Adipocyte (in vitro differentiated cells): ENCODE data around the gene YAF2.

ENCODE experiments used
- DNase-seq: peaks from one replicate; pipeline ENCODE4 v3.0.0-alpha.2; 2015; ENCODE audit warnings: low read depth
- H3K27me3 ChIP-seq: replicated peaks from 2 replicates; pipeline ENCODE4 v1.7.0; 2013; ENCODE audit warnings: mild to moderate bottlenecking, low read length, moderate library complexity; ENCODE audit not compliant: control insufficient read depth, insufficient read depth
- H3K36me3 ChIP-seq: 2 replicates; pipeline ENCODE4 v1.7.0; 2013; ENCODE audit warnings: low read length, mild to moderate bottlenecking, moderate library complexity; ENCODE audit not compliant: control insufficient read depth, insufficient read depth, severe bottlenecking
- H3K4me1 ChIP-seq: 2 replicates; pipeline ENCODE4 v1.7.0; 2013; ENCODE audit warnings: mild to moderate bottlenecking, low read length, moderate library complexity; ENCODE audit not compliant: control insufficient read depth, insufficient read depth
- H3K4me3 ChIP-seq: 2 replicates; pipeline ENCODE4 v1.7.0; 2013; ENCODE audit warnings: mild to moderate bottlenecking, low read length, moderate library complexity
- H3K9ac ChIP-seq: 2 replicates; pipeline ENCODE4 v1.7.0; 2013; ENCODE audit warnings: mild to moderate bottlenecking, low read length, moderate library complexity
- H3K9me3 ChIP-seq: 2 replicates; pipeline ENCODE4 v1.7.0; 2013; ENCODE audit warnings: mild to moderate bottlenecking, low read length, moderate library complexity; ENCODE audit not compliant: control insufficient read depth

YAF2 gene

DNA sequence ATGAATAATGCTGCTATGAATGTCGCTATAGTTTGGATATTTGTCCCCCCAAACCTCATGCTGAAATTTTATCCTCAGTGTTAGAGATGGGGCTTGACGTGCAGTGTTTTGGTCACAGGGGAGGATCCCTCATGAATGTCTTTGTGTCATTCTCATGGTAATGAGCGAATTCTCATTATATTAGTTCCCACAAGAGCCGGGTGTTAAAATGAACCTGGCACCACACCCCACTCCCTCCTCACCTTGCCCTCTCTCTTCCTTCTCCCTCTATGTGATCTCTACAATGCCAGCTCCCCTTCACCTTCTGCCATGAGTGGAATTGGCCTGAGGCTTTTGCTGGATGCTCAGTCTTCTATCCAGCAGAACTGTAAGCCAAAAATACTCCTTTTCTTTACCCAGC is 37.5 kb upstream of the YAF2 start:
- no peaks in the 10 kb centered on the region for H3K27me3 ChIP-seq
- DNase-seq, result no peak

GRCh38 chr12:42273706-42274105 is 35.7 kb upstream of the YAF2 start:
- H3K4me1 ChIP-seq, result peaks cover 4% of the 10 kb centered on the region
- DNase-seq, result no peak
- no peaks in the 10 kb centered on the region for H3K9me3 ChIP-seq
- no peaks in the 10 kb centered on the region for H3K36me3 ChIP-seq
- H3K4me3 ChIP-seq, result no peak overlapping the region
- H3K9ac ChIP-seq, result no peak overlapping the region
- H3K27me3 ChIP-seq, result no peaks in the 10 kb centered on the region

More for the DNA sequence above, 37.5 kb upstream of the YAF2 start:
- Histone ChIP-seq H3K4me1 (peaks cover 4% of the 10 kb centered on the region), H3K9me3 (no peaks in the 10 kb centered on the region), H3K9ac (no peak overlapping the region), H3K36me3 (no peaks in the 10 kb centered on the region), H3K4me3 (no peak overlapping the region)

DNA sequence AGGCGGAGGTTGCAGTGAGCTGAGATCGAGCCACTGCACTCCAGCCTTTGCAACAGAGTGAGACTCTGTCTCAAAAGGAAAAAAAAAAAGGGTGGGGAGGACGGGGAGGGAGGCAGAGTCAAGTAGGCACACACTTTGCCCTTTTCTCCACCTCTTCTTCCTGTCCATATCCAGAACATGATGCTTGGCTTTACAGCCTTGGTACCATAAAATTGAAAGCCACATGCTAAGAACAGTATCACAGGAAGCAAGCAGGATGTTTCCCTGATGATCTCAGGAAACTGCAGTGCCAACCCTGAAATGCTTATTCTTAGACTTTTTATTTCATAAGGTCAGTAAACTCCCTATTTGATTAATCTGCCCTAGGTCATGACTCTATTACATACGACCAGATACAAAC is 32.5 kb upstream of the YAF2 start:
- no peak overlapping the region for H3K9ac ChIP-seq
- H3K36me3 ChIP-seq, result no peaks in the 10 kb centered on the region
- peaks cover 4% of the 10 kb centered on the region for H3K4me1 ChIP-seq
- H3K4me3 ChIP-seq, result no peak overlapping the region
- H3K27me3 ChIP-seq, result peaks cover 4% of the 10 kb centered on the region
- no peaks in the 10 kb centered on the region for H3K9me3 ChIP-seq
- DNase-seq, result no peak

GRCh38 chr12:42267413-42268190 is 29.6 kb upstream of the YAF2 start:
- Histone ChIP-seq H3K9me3 (no peaks in the 10 kb centered on the region), H3K27me3 (peaks cover 4% of the 10 kb centered on the region), H3K9ac (no peak overlapping the region), H3K4me1 (peaks cover 4% of the 10 kb centered on the region), H3K36me3 (no peaks in the 10 kb centered on the region), H3K4me3 (no peak overlapping the region)
- no peak for DNase-seq

GRCh38 chr12:42266579-42267230 is 28.7 kb upstream of the YAF2 start:
- H3K4me1 ChIP-seq, result peaks cover 4% of the 10 kb centered on the region
- no peak for DNase-seq
- H3K4me3 ChIP-seq, result no peak overlapping the region

DNA sequence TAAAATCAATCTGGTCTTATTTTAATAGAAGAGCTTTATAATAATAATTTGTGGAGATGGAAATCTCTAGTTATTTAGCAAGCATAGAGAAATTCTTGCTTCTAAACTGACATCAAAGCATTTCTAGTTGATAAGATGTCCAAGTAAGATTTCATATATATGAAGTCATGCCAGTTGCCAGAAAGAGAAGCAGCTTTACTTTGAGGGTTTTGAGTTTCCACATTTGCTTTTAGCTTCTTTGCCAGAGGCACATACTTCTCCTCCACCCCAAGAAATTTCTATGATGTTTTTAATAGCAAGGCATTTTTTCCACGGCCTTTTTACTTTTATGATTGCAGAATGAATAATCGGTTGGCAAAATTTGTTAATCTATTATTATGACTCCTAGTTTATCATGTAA is 24.2 kb upstream of the YAF2 start:
- Histone ChIP-seq H3K27me3 (peaks cover 4% of the 10 kb centered on the region), H3K9ac (no peak overlapping the region)

More at GRCh38 chr12:42266579-42267230, 28.7 kb upstream of the YAF2 start:
- H3K27me3 ChIP-seq, result peaks cover 4% of the 10 kb centered on the region
- H3K9me3 ChIP-seq, result no peaks in the 10 kb centered on the region
- H3K9ac ChIP-seq, result no peak overlapping the region
- H3K36me3 ChIP-seq, result no peaks in the 10 kb centered on the region

GRCh38 chr12:42261708-42262107 is 23.7 kb upstream of the YAF2 start:
- Histone ChIP-seq H3K9ac (no peak overlapping the region), H3K4me1 (no peaks in the 10 kb centered on the region), H3K36me3 (no peaks in the 10 kb centered on the region), H3K27me3 (peaks cover 2% of the 10 kb centered on the region), H3K9me3 (no peaks in the 10 kb centered on the region), H3K4me3 (no peak overlapping the region)
- DNase-seq, result no peak

More for the DNA sequence above, 24.2 kb upstream of the YAF2 start:
- Histone ChIP-seq H3K4me1 (no peaks in the 10 kb centered on the region), H3K9me3 (no peaks in the 10 kb centered on the region), H3K36me3 (no peaks in the 10 kb centered on the region), H3K4me3 (no peak overlapping the region)
- peak; percentile 53 for DNase-seq

DNA sequence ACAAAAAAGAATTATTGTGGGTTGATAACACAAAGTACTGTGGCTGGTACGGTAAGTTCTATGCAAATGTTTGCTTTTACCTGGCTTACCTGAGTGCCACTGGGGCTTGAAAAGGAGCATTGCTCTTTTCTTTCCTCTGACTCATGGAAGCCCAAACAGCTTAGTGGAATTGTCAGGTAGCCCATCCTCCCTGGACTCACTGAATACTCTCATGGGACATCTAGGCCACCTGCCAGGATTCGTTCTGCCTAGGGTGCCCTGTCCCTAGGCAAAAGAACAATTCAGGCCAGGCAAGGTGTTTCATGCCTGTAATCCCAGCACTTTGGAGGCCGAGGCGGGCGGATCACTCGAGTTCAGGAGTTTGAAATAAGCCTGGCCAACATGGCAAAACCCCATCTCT is 22.5 kb upstream of the YAF2 start:
- Histone ChIP-seq H3K4me3 (no peak overlapping the region), H3K27me3 (no peaks in the 10 kb centered on the region), H3K9ac (no peak overlapping the region), H3K36me3 (no peaks in the 10 kb centered on the region), H3K9me3 (no peaks in the 10 kb centered on the region), H3K4me1 (no peaks in the 10 kb centered on the region)
- no peak for DNase-seq

DNA sequence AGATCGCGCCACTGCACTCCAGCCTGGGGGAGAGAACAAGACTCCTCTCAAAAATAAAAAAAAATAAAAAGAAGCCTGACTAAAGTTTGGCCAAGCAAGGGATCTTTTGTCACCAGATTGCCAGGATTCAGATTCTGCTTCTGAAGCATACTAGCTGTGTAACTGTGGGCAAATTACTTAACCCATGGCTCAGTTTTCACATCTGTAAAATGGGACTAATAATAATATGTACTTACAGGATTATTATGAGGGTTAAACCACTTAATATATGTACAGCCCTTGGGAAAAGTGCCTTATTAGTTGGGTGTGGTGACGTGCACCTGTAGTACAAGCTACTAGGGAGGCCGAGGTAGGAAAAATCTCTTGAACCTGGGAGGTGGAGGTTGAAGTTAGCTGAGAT is 21.7 kb upstream of the YAF2 start:
- H3K36me3 ChIP-seq, result no peaks in the 10 kb centered on the region
- H3K4me1 ChIP-seq, result no peaks in the 10 kb centered on the region
- H3K9me3 ChIP-seq, result no peaks in the 10 kb centered on the region
- DNase-seq, result no peak
- no peak overlapping the region for H3K9ac ChIP-seq
- H3K27me3 ChIP-seq, result no peaks in the 10 kb centered on the region
- no peak overlapping the region for H3K4me3 ChIP-seq

DNA sequence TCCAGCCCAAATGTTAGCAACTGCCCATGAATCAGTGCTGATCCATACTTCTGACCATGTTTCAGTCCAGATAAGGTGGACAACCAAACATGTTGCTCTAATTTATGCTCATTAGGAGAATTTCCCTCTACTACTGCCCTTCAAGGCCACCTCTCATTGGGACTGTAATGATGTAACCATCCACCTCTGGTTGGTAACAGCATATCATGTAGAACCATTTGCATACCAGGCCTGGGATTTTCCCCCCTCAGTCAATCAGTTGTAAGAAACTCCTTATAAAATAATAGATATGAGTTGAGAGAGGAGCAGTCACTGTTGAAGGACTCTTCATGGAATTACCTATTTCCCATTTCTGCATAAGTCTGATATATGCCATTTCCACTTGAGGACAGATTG is 17.8 kb upstream of the YAF2 start:
- Histone ChIP-seq H3K9ac (no peak overlapping the region), H3K36me3 (no peaks in the 10 kb centered on the region), H3K9me3 (no peaks in the 10 kb centered on the region), H3K4me1 (no peaks in the 10 kb centered on the region), H3K4me3 (no peak overlapping the region), H3K27me3 (no peaks in the 10 kb centered on the region)
- DNase-seq, result no peak

DNA sequence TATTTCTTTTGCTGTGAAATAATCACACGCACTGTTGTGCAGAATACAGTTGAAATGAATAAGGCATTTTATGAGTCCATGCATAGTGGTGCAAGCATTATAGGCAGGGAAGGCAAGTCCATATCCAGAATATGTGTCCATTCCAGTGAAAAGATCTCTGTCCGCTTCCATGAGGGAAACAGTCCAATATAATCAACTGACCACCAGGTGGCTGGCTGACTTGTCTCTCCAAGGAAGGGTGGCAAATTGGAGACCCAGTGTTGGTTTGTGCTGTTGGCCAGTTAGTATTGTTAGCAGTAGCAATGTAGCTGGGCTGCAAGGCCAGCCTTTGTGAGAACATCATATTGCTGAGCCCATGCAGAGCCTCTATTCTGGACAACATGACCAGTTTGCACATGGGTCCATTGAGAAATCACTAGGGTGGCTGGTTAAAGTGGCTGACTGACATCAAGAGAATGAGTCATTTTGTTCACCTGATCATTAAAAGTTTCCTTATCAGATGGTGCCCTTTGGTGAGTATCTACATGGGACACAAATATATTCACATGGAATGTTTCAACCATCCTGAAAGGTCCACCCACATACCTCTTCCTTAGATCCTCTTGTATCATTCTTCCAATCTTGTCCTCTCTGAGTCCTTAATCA is 17.3 kb upstream of the YAF2 start:
- DNase-seq, result no peak
- H3K4me1 ChIP-seq, result no peaks in the 10 kb centered on the region
- no peaks in the 10 kb centered on the region for H3K36me3 ChIP-seq
- no peak overlapping the region for H3K4me3 ChIP-seq
- no peaks in the 10 kb centered on the region for H3K9me3 ChIP-seq
- no peak overlapping the region for H3K9ac ChIP-seq
- H3K27me3 ChIP-seq, result no peaks in the 10 kb centered on the region
